B cell (primary cell): ENCODE measurements around the gene RAP1GAP.

Source experiments
- EZH2 ChIP-seq: IDR thresholded peaks from 2 replicates; pipeline ENCODE4 v1.6.1; 2012; ENCODE audit warnings: borderline replicate concordance, low read depth, mild to moderate bottlenecking, moderate library complexity, low read length; ENCODE audit not compliant: insufficient read depth, poor library complexity, severe bottlenecking
- TF ChIP-seq, protein P1 (sequence below): fragments of 200-600 bp; IDR thresholded peaks from one replicate; pipeline ENCODE4 v1.8.0; 2022; ENCODE audit warnings: antibody characterized with exemption, mild to moderate bottlenecking

DNA sequence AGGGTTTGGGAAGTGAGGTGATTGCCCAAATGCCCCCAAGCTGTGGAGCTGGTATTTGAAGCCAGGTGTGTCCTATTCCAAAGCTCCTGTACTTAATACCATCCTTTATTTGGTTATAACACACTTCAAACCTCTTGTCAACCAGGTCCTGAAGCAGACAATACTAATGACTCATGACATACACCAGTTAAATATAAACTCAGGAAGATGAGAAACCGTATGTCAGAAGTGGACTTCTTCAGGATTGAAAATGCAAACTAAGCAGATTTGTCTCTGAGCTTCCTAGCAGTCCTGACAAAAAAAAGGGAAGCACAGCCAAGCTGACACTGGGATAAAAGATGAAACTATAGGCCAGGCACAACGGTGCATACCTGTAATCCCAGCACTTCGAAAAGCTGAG, 89.4 kb downstream of the RAP1GAP start:
- TF ChIP-seq, protein P1, sequence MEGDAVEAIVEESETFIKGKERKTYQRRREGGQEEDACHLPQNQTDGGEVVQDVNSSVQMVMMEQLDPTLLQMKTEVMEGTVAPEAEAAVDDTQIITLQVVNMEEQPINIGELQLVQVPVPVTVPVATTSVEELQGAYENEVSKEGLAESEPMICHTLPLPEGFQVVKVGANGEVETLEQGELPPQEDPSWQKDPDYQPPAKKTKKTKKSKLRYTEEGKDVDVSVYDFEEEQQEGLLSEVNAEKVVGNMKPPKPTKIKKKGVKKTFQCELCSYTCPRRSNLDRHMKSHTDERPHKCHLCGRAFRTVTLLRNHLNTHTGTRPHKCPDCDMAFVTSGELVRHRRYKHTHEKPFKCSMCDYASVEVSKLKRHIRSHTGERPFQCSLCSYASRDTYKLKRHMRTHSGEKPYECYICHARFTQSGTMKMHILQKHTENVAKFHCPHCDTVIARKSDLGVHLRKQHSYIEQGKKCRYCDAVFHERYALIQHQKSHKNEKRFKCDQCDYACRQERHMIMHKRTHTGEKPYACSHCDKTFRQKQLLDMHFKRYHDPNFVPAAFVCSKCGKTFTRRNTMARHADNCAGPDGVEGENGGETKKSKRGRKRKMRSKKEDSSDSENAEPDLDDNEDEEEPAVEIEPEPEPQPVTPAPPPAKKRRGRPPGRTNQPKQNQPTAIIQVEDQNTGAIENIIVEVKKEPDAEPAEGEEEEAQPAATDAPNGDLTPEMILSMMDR, result no peak
- no peak for TF ChIP-seq EZH2
